ENCODE data around the gene TSSC4. TPM values are rescaled to one million over a fixed set of nuclear protein-coding genes. Genes with fewer than 3 reads are reported as not detected.

TSSC4 gene
- total RNA-seq, 1 donor from 2014 or later: 31.8 TPM

GRCh38 chr11:2385156-2386151 is 15.1 kb upstream of the TSSC4 start:
- FAIRE-seq: no peak

GRCh38 chr11:2386591-2386990 is 14.0 kb upstream of the TSSC4 start:
- no peak for FAIRE-seq

More at GRCh38 chr11:2385156-2386151, 15.1 kb upstream of the TSSC4 start:
- DNase-seq (ENCODE audit: low spot score in 2 of 2): no peak

GRCh38 chr11:2387266-2387987 is 13.1 kb upstream of the TSSC4 start:
- DNase-seq (ENCODE audit: low spot score in 2 of 2): peak; percentile 60 to 69
- no peak for FAIRE-seq

More at GRCh38 chr11:2386591-2386990, 14.0 kb upstream of the TSSC4 start:
- DNase-seq (ENCODE audit: low spot score in 2 of 2): no peak

DNA sequence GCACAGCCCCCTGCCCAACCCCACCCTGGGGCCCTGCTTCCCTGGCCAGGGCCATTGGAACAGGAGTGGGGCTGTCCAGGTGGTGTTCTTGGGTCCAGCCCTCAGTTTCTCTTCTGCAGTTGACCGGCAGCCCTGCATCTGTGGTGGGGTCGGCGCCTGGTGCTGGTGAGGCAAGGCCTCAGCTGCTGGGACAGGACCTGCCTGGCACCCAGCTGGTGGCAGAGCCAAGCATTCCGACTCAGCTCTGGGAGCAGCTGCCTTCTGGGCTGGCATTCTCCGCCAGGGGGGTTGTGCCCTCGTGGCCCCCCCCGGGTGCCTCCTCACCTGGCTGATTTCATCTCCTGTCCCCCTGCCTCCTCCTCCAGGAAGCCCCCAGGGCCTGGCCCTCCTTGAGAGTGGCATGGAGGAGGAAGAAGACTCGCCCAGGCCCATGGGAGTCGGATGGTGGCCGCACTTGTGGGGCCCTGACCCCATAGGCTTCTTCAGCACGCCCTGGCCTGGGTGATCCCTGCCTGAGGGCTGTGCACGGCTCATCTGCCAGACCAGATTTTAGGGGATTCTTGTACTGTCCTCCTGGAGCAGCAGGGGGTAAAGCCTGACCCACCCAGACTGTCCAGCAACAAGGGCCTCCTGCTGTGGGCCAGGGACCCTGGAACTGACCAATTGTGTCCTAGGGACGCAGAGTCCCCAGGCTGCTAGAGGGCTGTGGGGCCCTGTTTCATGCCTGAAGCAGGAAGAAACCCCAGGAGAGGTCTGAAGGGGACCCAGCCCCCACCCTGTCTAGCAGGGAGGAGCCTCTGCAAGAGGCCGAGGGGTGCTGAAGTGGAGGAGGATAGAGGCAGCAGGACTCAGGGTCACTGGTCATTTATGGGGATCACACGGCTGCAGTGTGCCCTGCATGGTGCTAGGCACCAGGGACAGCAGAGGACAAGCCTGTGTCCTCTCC is 11.8 kb upstream of the TSSC4 start:
- FAIRE-seq: no peak
- DNase-seq (ENCODE audit: low spot score in 2 of 2): no peak

- FAIRE-seq (no peak), DNase-seq (ENCODE audit: low spot score in 2 of 2) (no peak)
These were observed 11.0 kb upstream of the TSSC4 start for GRCh38 chr11:2389377-2390026.

DNA sequence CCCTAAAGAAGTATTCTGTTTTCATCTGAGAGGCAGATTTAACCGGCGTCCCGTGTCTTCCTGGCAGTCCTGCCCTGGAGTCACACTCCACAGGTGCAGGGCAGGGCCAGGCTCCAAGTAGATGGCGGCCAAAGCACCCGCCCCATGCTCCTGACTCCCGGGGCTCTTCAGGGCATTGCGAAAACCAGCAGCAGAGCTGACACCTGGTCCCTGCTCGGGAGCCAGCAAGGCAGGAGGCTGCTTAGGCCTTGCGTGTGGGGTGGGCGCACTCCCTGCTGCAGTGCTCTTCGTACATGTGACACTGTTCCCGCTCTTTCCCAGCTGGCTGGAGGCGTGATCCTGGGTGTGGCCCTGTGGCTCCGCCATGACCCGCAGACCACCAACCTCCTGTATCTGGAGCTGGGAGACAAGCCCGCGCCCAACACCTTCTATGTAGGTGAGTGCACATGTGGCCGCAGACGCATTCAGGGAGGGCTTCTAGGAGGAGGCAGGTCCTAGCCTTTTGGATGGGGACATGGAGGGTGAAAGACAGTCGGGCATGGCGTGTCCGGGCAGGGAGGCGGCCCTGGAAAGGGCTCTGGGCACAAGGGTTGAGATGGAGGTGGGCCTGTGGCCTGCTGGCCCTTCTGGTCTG is 10.3 kb upstream of the TSSC4 start:
- no peak for DNase-seq (ENCODE audit: low spot score in 2 of 2)

DNA sequence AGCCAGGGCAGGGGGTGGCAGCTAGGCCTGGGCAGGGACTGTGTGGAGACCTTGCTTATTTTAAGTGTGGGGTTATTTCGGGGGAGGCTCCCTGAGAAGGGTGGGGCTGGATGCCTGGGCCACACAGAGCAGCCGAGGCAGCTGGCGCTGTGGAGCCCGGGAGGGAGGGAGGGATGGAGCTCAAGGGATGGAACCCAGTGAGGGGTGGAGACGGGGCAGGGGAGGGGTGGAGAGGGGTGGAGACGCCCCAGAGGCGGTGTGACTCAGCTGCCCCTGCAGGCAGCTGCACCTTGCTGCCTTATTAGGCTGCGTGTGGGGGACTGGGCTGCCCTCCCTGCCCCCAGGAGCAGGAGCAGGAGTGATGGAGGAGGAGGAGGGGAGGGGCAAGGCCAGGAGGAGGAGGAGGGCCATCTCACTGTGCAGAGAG is 9.8 kb upstream of the TSSC4 start:
- DNase-seq (ENCODE audit: low spot score in 2 of 2) (peak in 1 of 2 donors; percentile 63), FAIRE-seq (no peak)

More for the DNA sequence above, 10.3 kb upstream of the TSSC4 start:
- FAIRE-seq: no peak

GRCh38 chr11:2391181-2391975 is 9.2 kb upstream of the TSSC4 start:
- DNase-seq (ENCODE audit: low spot score in 2 of 2) (no peak), FAIRE-seq (no peak)

DNA sequence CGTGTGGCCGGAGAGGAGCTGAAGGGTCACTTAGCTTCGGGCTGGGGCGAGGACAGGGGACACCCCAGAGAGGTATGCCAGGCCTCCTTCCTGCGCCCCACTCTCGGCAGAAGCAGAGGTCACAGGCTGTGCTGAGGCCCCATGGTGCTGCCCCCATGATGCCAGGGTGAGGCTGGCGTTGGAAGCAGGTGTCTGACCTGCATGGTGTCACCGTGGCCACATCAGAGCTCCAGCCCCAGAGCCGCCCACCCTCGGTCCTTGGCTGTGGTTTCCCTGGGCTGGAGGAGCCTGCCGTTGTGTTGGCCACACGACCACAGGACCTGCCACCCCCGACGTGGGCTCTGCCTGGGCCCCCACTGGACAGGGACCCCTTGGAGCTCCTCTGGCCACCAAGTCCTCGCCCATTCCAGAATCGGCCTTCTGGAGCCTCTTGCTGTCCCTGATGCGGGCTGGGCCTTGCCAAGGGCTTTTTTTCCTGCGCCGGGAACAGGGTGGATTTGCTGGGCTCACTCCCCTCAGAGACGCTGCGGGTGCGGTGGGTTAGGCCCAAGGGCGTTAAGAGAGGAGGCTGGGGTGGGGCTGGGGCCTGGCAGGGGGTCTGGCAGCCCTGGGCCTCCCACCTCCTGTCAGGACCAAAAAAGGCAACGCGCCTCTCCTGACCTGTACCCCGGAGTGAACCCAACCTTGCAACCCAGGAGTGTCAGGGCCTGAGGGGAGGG is 8.2 kb upstream of the TSSC4 start:
- DNase-seq (ENCODE audit: low spot score in 2 of 2): no peak
- FAIRE-seq: no peak

- FAIRE-seq: no peak
- DNase-seq (ENCODE audit: low spot score in 2 of 2): no peak
These were observed 7.3 kb upstream of the TSSC4 start for GRCh38 chr11:2393111-2393868.

- no peak for FAIRE-seq
These were observed 6.4 kb upstream of the TSSC4 start for GRCh38 chr11:2393941-2394817.

DNA sequence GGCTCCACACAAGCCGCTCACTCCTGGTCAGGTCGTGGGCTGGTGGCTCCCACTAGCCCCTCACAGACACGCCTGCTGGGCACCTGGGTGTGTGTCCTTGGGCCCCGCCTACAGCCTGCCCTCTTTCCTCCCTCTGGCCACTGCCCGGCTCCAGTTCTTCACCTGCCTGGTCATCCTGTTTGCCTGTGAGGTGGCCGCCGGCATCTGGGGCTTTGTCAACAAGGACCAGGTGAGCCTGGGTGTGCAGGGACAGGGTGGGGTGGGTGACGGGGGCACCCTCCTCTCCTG is 5.8 kb upstream of the TSSC4 start:
- DNase-seq (ENCODE audit: low spot score in 2 of 2): no peak
- FAIRE-seq: no peak

More at GRCh38 chr11:2393941-2394817, 6.4 kb upstream of the TSSC4 start:
- DNase-seq (ENCODE audit: low spot score in 2 of 2): no peak

- no peak for DNase-seq (ENCODE audit: low spot score in 2 of 2)
- FAIRE-seq: no peak
These were observed 5.3 kb upstream of the TSSC4 start for GRCh38 chr11:2395211-2395730.

DNA sequence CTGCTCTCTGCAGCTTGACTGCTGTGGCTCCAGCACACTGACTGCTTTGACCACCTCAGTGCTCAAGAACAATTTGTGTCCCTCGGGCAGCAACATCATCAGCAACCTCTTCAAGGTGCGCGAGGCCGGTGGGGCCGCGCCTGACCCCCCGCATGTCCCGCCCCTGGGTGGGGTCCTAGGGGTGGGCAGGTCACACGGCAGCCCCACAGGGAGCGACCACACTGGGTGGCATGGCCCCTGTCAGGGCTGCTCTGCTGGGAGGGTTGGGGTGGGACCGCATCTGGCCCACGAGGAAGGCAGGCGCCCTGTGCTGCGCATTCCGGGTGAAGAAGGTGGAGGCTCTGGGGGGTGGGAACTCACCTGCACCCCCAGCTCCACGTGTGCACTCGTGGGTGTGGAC is 4.7 kb upstream of the TSSC4 start:
- FAIRE-seq (no peak), DNase-seq (ENCODE audit: low spot score in 2 of 2) (no peak)

GRCh38 chr11:2396471-2396870 is 4.1 kb upstream of the TSSC4 start:
- FAIRE-seq (no peak), DNase-seq (ENCODE audit: low spot score in 2 of 2) (no peak)

DNA sequence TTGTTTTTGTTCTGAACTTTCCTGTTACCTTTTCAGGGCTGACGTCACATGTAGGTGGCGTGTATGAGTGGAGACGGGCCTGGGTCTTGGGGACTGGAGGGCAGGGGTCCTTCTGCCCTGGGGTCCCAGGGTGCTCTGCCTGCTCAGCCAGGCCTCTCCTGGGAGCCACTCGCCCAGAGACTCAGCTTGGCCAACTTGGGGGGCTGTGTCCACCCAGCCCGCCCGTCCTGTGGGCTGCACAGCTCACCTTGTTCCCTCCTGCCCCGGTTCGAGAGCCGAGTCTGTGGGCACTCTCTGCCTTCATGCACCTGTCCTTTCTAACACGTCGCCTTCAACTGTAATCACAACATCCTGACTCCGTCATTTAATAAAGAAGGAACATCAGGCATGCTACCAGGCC is 3.5 kb upstream of the TSSC4 start:
- no peak for FAIRE-seq

More for the DNA sequence above, 3.5 kb upstream of the TSSC4 start:
- no peak for DNase-seq (ENCODE audit: low spot score in 2 of 2)

Measured in frontal cortex (tissue), 4 donors.